ENCODE measurements around the gene SMIM12.

DNA sequence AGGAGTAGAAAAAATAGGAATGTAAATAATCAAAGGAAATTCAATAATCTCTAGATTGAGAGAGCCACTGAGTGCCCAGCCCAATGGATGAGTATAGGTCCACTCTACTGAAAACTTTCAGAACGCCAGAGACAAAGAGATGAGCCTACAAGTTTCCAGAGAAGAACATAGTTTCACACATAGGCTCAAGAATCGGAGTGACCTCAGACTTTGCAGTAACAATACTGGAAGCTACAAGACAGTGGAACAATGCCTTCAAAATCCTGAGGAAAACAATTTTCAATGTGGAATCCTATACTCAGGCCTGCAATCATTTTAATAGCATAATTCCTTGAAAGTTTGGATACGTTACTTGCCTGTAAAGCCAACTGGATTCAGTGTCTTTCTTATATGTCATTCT is 55.8 kb downstream of the SMIM12 start:
- TF ChIP-seq GATA2 (IDR thresholded peaks at IDR 0.05; ENCODE audit: low read depth, low read length) (no peak), GATA3 (IDR thresholded peaks at IDR 0.05; ENCODE audit: low read depth, low read length) (no peak)
